ENCODE measurements around the gene CARD11. TPM values are rescaled to one million over a fixed set of nuclear protein-coding genes. Genes with fewer than 3 reads are reported as not detected.

Gene CARD11
- total RNA-seq, 1 donor from 2014 or later = 5.7 TPM

GRCh38 chr7:2873146-2873545, 170.5 kb downstream of the CARD11 start:
- no peak overlapping the region for H3K27ac ChIP-seq
- intact Hi-C loops (cut with DNase I) = no loop called here
- H3K9me3 ChIP-seq = no peaks in the 10 kb centered on the region
- no peak for DNase-seq
- H3K36me3 ChIP-seq = no peaks in the 10 kb centered on the region
- H3K4me3 ChIP-seq = no peak overlapping the region
- no peak for TF ChIP-seq CTCF (IDR thresholded peaks at IDR 0.05)
- H3K27me3 ChIP-seq (ENCODE audit: low read depth) = no peaks in the 10 kb centered on the region
- ATAC-seq = no peak
- peaks cover 10% of the 10 kb centered on the region for H3K4me1 ChIP-seq

DNA sequence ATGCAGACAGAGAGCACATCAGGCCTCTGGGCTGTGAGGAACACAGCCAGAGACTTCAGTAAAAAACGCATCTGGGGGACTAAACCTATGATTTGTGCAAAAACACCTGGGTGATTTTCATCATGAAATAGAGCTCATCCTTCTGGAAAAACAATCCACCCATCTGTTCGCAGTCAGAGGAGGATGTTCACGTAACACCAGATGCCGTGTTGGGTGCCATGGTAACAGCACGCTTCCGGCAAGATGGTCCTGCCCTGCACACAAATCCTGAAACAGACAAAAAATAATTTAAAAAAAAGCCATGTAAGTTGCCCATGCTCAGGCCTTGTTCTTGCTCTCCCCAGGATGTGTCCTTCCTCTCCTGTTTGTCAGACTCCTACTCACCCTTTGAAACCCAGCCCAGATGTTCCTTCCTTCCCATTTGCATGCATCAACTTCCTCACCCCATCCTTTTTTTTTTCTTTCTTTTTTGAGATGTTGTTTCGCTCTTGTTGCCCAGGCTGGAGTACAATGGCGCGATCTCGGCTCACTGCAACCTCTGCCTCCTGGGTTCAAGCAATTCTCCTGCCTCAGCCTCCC, 171.3 kb downstream of the CARD11 start:
- DNase-seq (no peak), ATAC-seq (no peak)
- H3K4me1 ChIP-seq = peaks cover 10% of the 10 kb centered on the region
- no peaks in the 10 kb centered on the region for H3K9me3 ChIP-seq
- TF ChIP-seq CTCF (IDR thresholded peaks at IDR 0.05) = no peak
- H3K27ac ChIP-seq = no peak overlapping the region
- H3K4me3 ChIP-seq = no peak overlapping the region
- H3K36me3 ChIP-seq = no peaks in the 10 kb centered on the region
- intact Hi-C loops (cut with DNase I) = no loop called here
- no peaks in the 10 kb centered on the region for H3K27me3 ChIP-seq (ENCODE audit: low read depth)

DNA sequence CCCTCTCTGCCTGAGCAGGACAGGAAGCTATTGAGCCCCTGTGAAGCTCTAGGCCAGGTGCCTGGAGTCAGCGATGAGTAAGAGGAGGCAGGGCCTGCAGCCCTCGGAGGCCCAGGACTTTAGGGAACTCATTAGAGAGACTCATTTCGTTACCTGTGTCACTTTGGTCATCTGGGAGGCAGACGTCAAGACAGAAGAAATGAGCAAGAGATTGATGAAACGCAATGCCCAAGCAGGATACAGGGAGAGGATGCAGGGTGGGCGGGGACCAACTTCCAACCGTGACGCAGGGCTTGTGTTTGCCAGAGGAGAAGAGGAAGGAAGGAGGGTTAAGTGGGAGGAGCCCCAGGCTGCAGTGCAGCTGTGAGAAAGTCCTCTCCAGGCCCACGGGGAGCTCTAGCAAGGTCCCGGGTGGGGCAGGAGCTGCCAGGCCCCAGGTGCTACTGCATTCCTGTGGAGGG, 173.2 kb downstream of the CARD11 start:
- peak overlapping the region; percentile 7 for H3K4me3 ChIP-seq
- intact Hi-C loops (cut with DNase I) = no loop called here

GRCh38 chr7:2869981-2870380, 173.7 kb downstream of the CARD11 start:
- no peak for TF ChIP-seq CTCF (IDR thresholded peaks at IDR 0.05)
- Histone ChIP-seq H3K9me3 (no peaks in the 10 kb centered on the region), H3K4me1 (peaks cover 12% of the 10 kb centered on the region), H3K36me3 (no peaks in the 10 kb centered on the region), H3K27me3 (ENCODE audit: low read depth) (no peaks in the 10 kb centered on the region), H3K4me3 (peak overlapping the region; percentile 7), H3K27ac (peak overlapping the region; percentile 18)
- DNase-seq (no peak), ATAC-seq (peak in 1 of 2 donors; percentile 4)
- intact Hi-C loops (cut with DNase I) = no loop called here

More for the DNA sequence above, 173.2 kb downstream of the CARD11 start:
- Histone ChIP-seq H3K36me3 (no peaks in the 10 kb centered on the region), H3K4me1 (peaks cover 10% of the 10 kb centered on the region), H3K27me3 (ENCODE audit: low read depth) (no peaks in the 10 kb centered on the region), H3K27ac (peak overlapping the region; percentile 18), H3K9me3 (no peaks in the 10 kb centered on the region)
- TF ChIP-seq CTCF (IDR thresholded peaks at IDR 0.05) = no peak
- ATAC-seq (peak; percentile 77 to 83), DNase-seq (peak; percentile 78)

- intact Hi-C loops (cut with DNase I) = no loop called here
- Histone ChIP-seq H3K27ac (no peak overlapping the region), H3K27me3 (ENCODE audit: low read depth) (no peaks in the 10 kb centered on the region), H3K4me1 (peaks cover 38% of the 10 kb centered on the region), H3K36me3 (no peaks in the 10 kb centered on the region), H3K9me3 (no peaks in the 10 kb centered on the region), H3K4me3 (no peak overlapping the region)
- DNase-seq (no peak), ATAC-seq (no peak)
- TF ChIP-seq CTCF (IDR thresholded peaks at IDR 0.05) = no peak
Measured at GRCh38 chr7:2866601-2867000, 177.1 kb downstream of the CARD11 start.
